ACC112 (cell line): ENCODE measurements around the gene TSR1.

ENCODE experiments used
- H2AFZ ChIP-seq: fragments of 200-600 bp; sonication (generic); one replicate; pipeline ENCODE4 v1.6.0; 2017; ENCODE audit warnings: antibody characterized with exemption, low read length; ENCODE audit not compliant: unreplicated experiment
- H3K27ac ChIP-seq: fragments of 200-600 bp; sonication (generic); 2 replicates; pipeline ENCODE4 v1.5.1; 2014; ENCODE audit warnings: low read depth, mild to moderate bottlenecking, antibody characterized with exemption, low read length, moderate library complexity
- H3K27me3 ChIP-seq: fragments of 200-600 bp; sonication (generic); 2 replicates; pipeline ENCODE4 v1.6.1; 2014; ENCODE audit warnings: mild to moderate bottlenecking, antibody characterized with exemption, low read length, moderate library complexity, mixed read lengths; ENCODE audit not compliant: insufficient read depth
- H3K36me3 ChIP-seq: fragments of 200-600 bp; sonication (generic); 2 replicates; pipeline ENCODE4 v1.6.1; 2016; ENCODE audit warnings: mild to moderate bottlenecking, antibody characterized with exemption, low read length, moderate library complexity, mixed read lengths; ENCODE audit not compliant: insufficient read depth
- H3K4me1 ChIP-seq: fragments of 200-600 bp; sonication (generic); one replicate; pipeline ENCODE4 v1.6.1; 2016; ENCODE audit warnings: low read length, mixed read lengths; ENCODE audit not compliant: insufficient read depth, unreplicated experiment, control insufficient read depth
- H3K4me3 ChIP-seq: fragments of 200-600 bp; sonication (generic); 2 replicates; pipeline ENCODE4 v1.5.1; 2014; ENCODE audit warnings: mild to moderate bottlenecking, low read depth, low read length
- H3K79me2 ChIP-seq: fragments of 200-600 bp; sonication (generic); one replicate; pipeline ENCODE4 v1.6.0; 2016; ENCODE audit warnings: low read length; ENCODE audit not compliant: control insufficient read depth, unreplicated experiment, insufficient read depth

TSR1 gene

GRCh38 chr17:2357931-2358434 lies 21.7 kb upstream of the TSR1 start:
- no peak overlapping the region for H3K27ac ChIP-seq
- H3K4me3 ChIP-seq: no peak overlapping the region

GRCh38 chr17:2357237-2357636 lies 21.0 kb upstream of the TSR1 start:
- Histone ChIP-seq H3K36me3 (no peaks in the 10 kb centered on the region), H3K27ac (no peak overlapping the region), H3K4me1 (peaks cover 20% of the 10 kb centered on the region), H2AFZ (no peak overlapping the region), H3K4me3 (no peak overlapping the region), H3K27me3 (no peaks in the 10 kb centered on the region), H3K79me2 (no peaks in the 10 kb centered on the region)

More at GRCh38 chr17:2357931-2358434, 21.7 kb upstream of the TSR1 start:
- Histone ChIP-seq H3K4me1 (peaks cover 20% of the 10 kb centered on the region), H2AFZ (no peak overlapping the region), H3K79me2 (no peaks in the 10 kb centered on the region), H3K27me3 (no peaks in the 10 kb centered on the region), H3K36me3 (no peaks in the 10 kb centered on the region)

- Histone ChIP-seq H3K36me3 (no peaks in the 10 kb centered on the region), H3K27me3 (no peaks in the 10 kb centered on the region), H2AFZ (no peak overlapping the region), H3K4me3 (no peak overlapping the region), H3K27ac (no peak overlapping the region), H3K79me2 (no peaks in the 10 kb centered on the region), H3K4me1 (peaks cover 9% of the 10 kb centered on the region)
These were observed 18.1 kb upstream of the TSR1 start for GRCh38 chr17:2354311-2354710.

- H3K27ac ChIP-seq: no peak overlapping the region
- no peaks in the 10 kb centered on the region for H3K79me2 ChIP-seq
- H3K36me3 ChIP-seq: no peaks in the 10 kb centered on the region
- H2AFZ ChIP-seq: no peak overlapping the region
- no peak overlapping the region for H3K4me3 ChIP-seq
- H3K4me1 ChIP-seq: peaks cover 5% of the 10 kb centered on the region
- no peaks in the 10 kb centered on the region for H3K27me3 ChIP-seq
These were observed 15.0 kb upstream of the TSR1 start for GRCh38 chr17:2351269-2351668.

GRCh38 chr17:2347805-2348685 lies 11.8 kb upstream of the TSR1 start:
- H3K4me3 ChIP-seq: no peak overlapping the region
- H2AFZ ChIP-seq: no peak overlapping the region
- peaks cover 5% of the 10 kb centered on the region for H3K4me1 ChIP-seq
- H3K27me3 ChIP-seq: no peaks in the 10 kb centered on the region
- no peak overlapping the region for H3K27ac ChIP-seq
- H3K79me2 ChIP-seq: no peaks in the 10 kb centered on the region
- H3K36me3 ChIP-seq: no peaks in the 10 kb centered on the region

GRCh38 chr17:2346475-2346874 lies 10.2 kb upstream of the TSR1 start:
- no peaks in the 10 kb centered on the region for H3K79me2 ChIP-seq
- no peaks in the 10 kb centered on the region for H3K27me3 ChIP-seq
- no peak overlapping the region for H3K4me3 ChIP-seq
- H3K4me1 ChIP-seq: peaks cover 5% of the 10 kb centered on the region
- H3K36me3 ChIP-seq: no peaks in the 10 kb centered on the region
- no peak overlapping the region for H3K27ac ChIP-seq
- no peak overlapping the region for H2AFZ ChIP-seq

- no peaks in the 10 kb centered on the region for H3K27me3 ChIP-seq
- H3K79me2 ChIP-seq: no peaks in the 10 kb centered on the region
- H3K36me3 ChIP-seq: no peaks in the 10 kb centered on the region
- H2AFZ ChIP-seq: no peak overlapping the region
- no peak overlapping the region for H3K4me3 ChIP-seq
- peaks cover 5% of the 10 kb centered on the region for H3K4me1 ChIP-seq
- H3K27ac ChIP-seq: no peak overlapping the region
These were observed 8.3 kb upstream of the TSR1 start for GRCh38 chr17:2344528-2344927.

- Histone ChIP-seq H3K4me1 (peaks cover 6% of the 10 kb centered on the region), H3K4me3 (no peak overlapping the region), H3K27ac (no peak overlapping the region), H3K79me2 (peaks cover 1% of the 10 kb centered on the region), H3K36me3 (no peaks in the 10 kb centered on the region), H3K27me3 (no peaks in the 10 kb centered on the region), H2AFZ (no peak overlapping the region)
These were observed 7.2 kb upstream of the TSR1 start for GRCh38 chr17:2343421-2343820.

GRCh38 chr17:2338315-2338657 lies 2.0 kb upstream of the TSR1 start:
- H3K27ac ChIP-seq: no peak overlapping the region

GRCh38 chr17:2337544-2338314 lies 1.5 kb upstream of the TSR1 start:
- Histone ChIP-seq H3K27me3 (no peaks in the 10 kb centered on the region), H3K4me3 (peak overlapping the region; percentile 90), H3K27ac (peak overlapping the region; percentile 21; the same call in 1 of the 2 replicates), H3K79me2 (peaks cover 41% of the 10 kb centered on the region), H3K36me3 (peaks cover 24% of the 10 kb centered on the region), H3K4me1 (peaks cover 19% of the 10 kb centered on the region), H2AFZ (peak overlapping the region; percentile 99)

More at GRCh38 chr17:2338315-2338657, 2.0 kb upstream of the TSR1 start:
- Histone ChIP-seq H2AFZ (peak overlapping the region; percentile 78), H3K4me3 (peak overlapping the region; percentile 90), H3K36me3 (peaks cover 19% of the 10 kb centered on the region), H3K4me1 (peaks cover 19% of the 10 kb centered on the region), H3K79me2 (peaks cover 35% of the 10 kb centered on the region), H3K27me3 (no peaks in the 10 kb centered on the region)
